ENCODE data around the gene PCDHGC4. TPM values are rescaled to one million over a fixed set of nuclear protein-coding genes. Genes with fewer than 3 reads are reported as not detected.

Gene PCDHGC4
- total RNA-seq, 1 donor from 2014 or later = 4.0 TPM

- H3K9me3 Mint-ChIP-seq = no peaks in the 10 kb centered on the region
- no peak for TF ChIP-seq CTCF (conservative IDR thresholded peaks at IDR 0.05)
- H3K4me1 Mint-ChIP-seq (ENCODE audit: unreplicated experiment) = peaks cover 68% of the 10 kb centered on the region
- H3K4me3 Mint-ChIP-seq = peak overlapping the region; percentile 97
- peaks cover 12% of the 10 kb centered on the region for H3K36me3 Mint-ChIP-seq
- H3K27ac Mint-ChIP-seq = no peak overlapping the region
- DNase-seq (ENCODE audit: extremely low spot score, unreplicated experiment) = no peak
- H3K27me3 Mint-ChIP-seq = no peaks in the 10 kb centered on the region
These were observed 26.2 kb downstream of the PCDHGC4 start for GRCh38 chr5:141510850-141511601.

GRCh38 chr5:141511771-141512325 lies 27.0 kb downstream of the PCDHGC4 start:
- DNase-seq (ENCODE audit: extremely low spot score, unreplicated experiment) = no peak
- Mint-ChIP-seq H3K36me3 (peaks cover 14% of the 10 kb centered on the region), H3K9me3 (no peaks in the 10 kb centered on the region), H3K4me3 (peak overlapping the region; percentile 97), H3K4me1 (ENCODE audit: unreplicated experiment) (peaks cover 72% of the 10 kb centered on the region), H3K27me3 (no peaks in the 10 kb centered on the region), H3K27ac (peak overlapping the region; percentile 89)
- TF ChIP-seq CTCF (conservative IDR thresholded peaks at IDR 0.05) = no peak

- TF ChIP-seq CTCF (conservative IDR thresholded peaks at IDR 0.05) = peak; percentile 95
- Mint-ChIP-seq H3K27me3 (no peaks in the 10 kb centered on the region), H3K9me3 (no peaks in the 10 kb centered on the region), H3K4me1 (ENCODE audit: unreplicated experiment) (peaks cover 70% of the 10 kb centered on the region), H3K36me3 (peaks cover 18% of the 10 kb centered on the region), H3K4me3 (peak overlapping the region; percentile 97), H3K27ac (peak overlapping the region; percentile 89)
- DNase-seq (ENCODE audit: extremely low spot score, unreplicated experiment) = peak; percentile 88
These were observed 27.6 kb downstream of the PCDHGC4 start for GRCh38 chr5:141512390-141512910.

GRCh38 chr5:141512911-141513626 lies 28.2 kb downstream of the PCDHGC4 start:
- Mint-ChIP-seq H3K9me3 (no peaks in the 10 kb centered on the region), H3K36me3 (peaks cover 22% of the 10 kb centered on the region), H3K4me1 (ENCODE audit: unreplicated experiment) (peaks cover 64% of the 10 kb centered on the region), H3K4me3 (peak overlapping the region; percentile 97), H3K27ac (peak overlapping the region; percentile 89), H3K27me3 (no peaks in the 10 kb centered on the region)
- DNase-seq (ENCODE audit: extremely low spot score, unreplicated experiment) = peak; percentile 84
- no peak for TF ChIP-seq CTCF (conservative IDR thresholded peaks at IDR 0.05)

GRCh38 chr5:141513627-141514329 lies 28.9 kb downstream of the PCDHGC4 start:
- H3K9me3 Mint-ChIP-seq = no peaks in the 10 kb centered on the region
- no peaks in the 10 kb centered on the region for H3K27me3 Mint-ChIP-seq
- no peak for TF ChIP-seq CTCF (conservative IDR thresholded peaks at IDR 0.05)
- H3K27ac Mint-ChIP-seq = peak overlapping the region; percentile 89
- DNase-seq (ENCODE audit: extremely low spot score, unreplicated experiment) = peak; percentile 82
- H3K36me3 Mint-ChIP-seq = peaks cover 24% of the 10 kb centered on the region
- peak overlapping the region; percentile 97 for H3K4me3 Mint-ChIP-seq
- H3K4me1 Mint-ChIP-seq (ENCODE audit: unreplicated experiment) = peaks cover 60% of the 10 kb centered on the region
